A673 (cell line): ENCODE data around the gene SLC16A11. TPM values are rescaled to one million over a fixed set of nuclear protein-coding genes. Genes with fewer than 3 reads are reported as not detected.

Experiments used
- BruUV-seq: library from RNA; stranded (reverse); fragments of 400-500 nt; replicated peaks from 2 replicates; lab custom pipeline; 2021; lab: Mats Ljungman, UMichigan
- CTCF ChIA-PET: fragments of 300-600 bp; sonication (Branson Sonifier 250); formaldehyde crosslinking; loops from one replicate; lab custom pipeline; 2022; ENCODE audit warnings: antibody characterized with exemption; lab: Charles Lee
- POLR2A ChIA-PET: fragments of 300-600 bp; sonication (Branson Sonifier 250); formaldehyde crosslinking; loops from one replicate; lab custom pipeline; 2022; ENCODE audit warnings: antibody characterized with exemption; ENCODE audit not compliant: low non-redundant PET; lab: Charles Lee
- DNase-seq: peaks from one replicate; pipeline ENCODE4 v3.0.0-alpha.2; 2015; ENCODE audit warnings: low spot score
- H3K27ac ChIP-seq: fragments of 200-600 bp; sonication (generic); 2 replicates; pipeline ENCODE4 v1.5.1; 2016; ENCODE audit warnings: mixed run types, low read depth, mild to moderate bottlenecking, mixed read lengths, antibody characterized with exemption, low read length; ENCODE audit not compliant: poor library complexity, severe bottlenecking
- H3K27me3 ChIP-seq: fragments of 200-600 bp; sonication (generic); replicated peaks from 2 replicates; pipeline ENCODE4 v1.6.1; 2017; ENCODE audit warnings: mixed run types, low read depth, mild to moderate bottlenecking, mixed read lengths, antibody characterized with exemption, low read length; ENCODE audit not compliant: insufficient read depth, poor library complexity
- H3K36me3 ChIP-seq: fragments of 200-600 bp; sonication (generic); 2 replicates; pipeline ENCODE4 v1.6.1; 2016; ENCODE audit warnings: mixed run types, mild to moderate bottlenecking, mixed read lengths, antibody characterized with exemption, low read length; ENCODE audit not compliant: insufficient read depth, poor library complexity, severe bottlenecking
- H3K4me1 ChIP-seq: fragments of 200-600 bp; sonication (generic); 2 replicates; pipeline ENCODE4 v1.6.1; 2017; ENCODE audit warnings: mixed run types, mild to moderate bottlenecking, mixed read lengths, antibody characterized with exemption, low read length; ENCODE audit not compliant: insufficient read depth, poor library complexity, severe bottlenecking
- H3K4me3 ChIP-seq: fragments of 200-600 bp; sonication (generic); 2 replicates; pipeline ENCODE4 v1.5.1; 2016; ENCODE audit warnings: low read depth, mixed run types, mild to moderate bottlenecking, mixed read lengths, low read length; ENCODE audit not compliant: poor library complexity, severe bottlenecking
- H3K9me3 ChIP-seq: fragments of 200-600 bp; sonication (generic); 2 replicates; pipeline ENCODE4 v1.6.1; 2016; ENCODE audit warnings: mixed run types, low read depth, mild to moderate bottlenecking, mixed read lengths, antibody characterized with exemption, low read length; ENCODE audit not compliant: poor library complexity, severe bottlenecking
- CTCF ChIP-seq: fragments of 300-800, 200-600 bp; sonication (generic); conservative IDR thresholded peaks from 2 replicates; pipeline ENCODE4 v1.5.1; 2017; ENCODE audit warnings: low read depth, mild to moderate bottlenecking, antibody characterized with exemption, low read length, moderate library complexity, mixed read lengths
- EZH2 ChIP-seq: fragments of 200-600 bp; sonication (generic); IDR thresholded peaks from 2 replicates; pipeline ENCODE4 v1.6.1; 2017; ENCODE audit warnings: borderline replicate concordance, low read depth, mild to moderate bottlenecking, mixed read lengths, antibody characterized with exemption, low read length; ENCODE audit not compliant: poor library complexity, severe bottlenecking
- intact Hi-C: fragments of 100-400 bp; cut with micrococcal nuclease; formaldehyde crosslinking; loops from one replicate; pipeline ENCODE4 v1.10.0; 2022; ENCODE audit not compliant: unreplicated experiment
- total RNA-seq: library from RNA; stranded (reverse); gene quantifications from 2 replicates; pipeline ENCODE4 v1.2.3, GENCODE V29; 2021

SLC16A11 gene
- total RNA-seq, 1 experiment from 2014 or later: 0.47 TPM

GRCh38 chr17:6997171-6997570, 46.7 kb downstream of the SLC16A11 start:
- peaks cover 7% of the 10 kb centered on the region for H3K36me3 ChIP-seq
- no peak for TF ChIP-seq CTCF
- no peak for TF ChIP-seq EZH2
- no peak overlapping the region for H3K27ac ChIP-seq
- ChIA-PET POLR2A (no interaction called here), CTCF (no interaction called here)
- H3K27me3 ChIP-seq: no peaks in the 10 kb centered on the region
- no TSS peak for BruUV-seq
- intact Hi-C loops: no loop called here
- H3K4me3 ChIP-seq: no peak overlapping the region
- no peak for DNase-seq
- H3K4me1 ChIP-seq: no peaks in the 10 kb centered on the region
- no peaks in the 10 kb centered on the region for H3K9me3 ChIP-seq

- POLR2A ChIA-PET: no interaction called here
- Histone ChIP-seq H3K27me3 (no peaks in the 10 kb centered on the region), H3K4me3 (no peak overlapping the region), H3K27ac (no peak overlapping the region), H3K4me1 (no peaks in the 10 kb centered on the region), H3K36me3 (peaks cover 2% of the 10 kb centered on the region), H3K9me3 (no peaks in the 10 kb centered on the region)
- no peak for TF ChIP-seq CTCF
- TF ChIP-seq EZH2: no peak
- no peak for DNase-seq
- no TSS peak for BruUV-seq
- CTCF ChIA-PET: interaction anchor here (0.6 kb wide), 1 partner anchor 12 kb away, joined by 4 read pairs; no protein-coding TSS in a partner anchor
- intact Hi-C loops: no loop called here
These were observed 47.5 kb downstream of the SLC16A11 start for GRCh38 chr17:6996256-6997011.

- no peak for TF ChIP-seq CTCF
- TF ChIP-seq EZH2: no peak
- no TSS peak for BruUV-seq
- no peak for DNase-seq
- H3K27me3 ChIP-seq: no peaks in the 10 kb centered on the region
- CTCF ChIA-PET: interaction anchor here (0.6 kb wide), 1 partner anchor 13 kb away, joined by 4 read pairs; no protein-coding TSS in a partner anchor
- no peak within 1 kb of the TSS for H3K4me3 ChIP-seq
- H3K9me3 ChIP-seq: no peaks in the 10 kb centered on the region
- POLR2A ChIA-PET: no interaction called here
- peaks cover 2% of the 10 kb centered on the region for H3K36me3 ChIP-seq
- intact Hi-C loops: no loop called here
- H3K4me1 ChIP-seq: no peaks in the 10 kb centered on the region
- H3K27ac ChIP-seq: no peak within 1 kb of the TSS
These were observed 48.2 kb downstream of the SLC16A11 start, which contains the start of gene ALOX12 for GRCh38 chr17:6995500-6996255. ALOX12 (plus strand) TSS chr17:6996049; CDS start chr17:6996118, 69 bp downstream.
